GM12875 (cell line): Measurements from ENCODE around the gene CPSF3.

ENCODE experiments used
- H3K4me3 ChIP-seq: one replicate; pipeline ENCODE4 v1.5.1; 2011; ENCODE audit warnings: low read depth, low read length, control low read depth
- CTCF ChIP-seq: IDR thresholded peaks from 2 replicates; pipeline ENCODE4 v1.5.1; 2011; ENCODE audit warnings: low read depth, mild to moderate bottlenecking, control low read depth, inconsistent platforms, low read length, moderate library complexity, borderline replicate concordance; ENCODE audit not compliant: insufficient read depth

Gene CPSF3

GRCh38 chr2:9471206-9471605 is 47.8 kb downstream of the CPSF3 start:
- no peak for TF ChIP-seq CTCF

GRCh38 chr2:9472511-9472910 is 49.1 kb downstream of the CPSF3 start:
- TF ChIP-seq CTCF: no peak
- H3K4me3 ChIP-seq: no peak overlapping the region

More at GRCh38 chr2:9471206-9471605, 47.8 kb downstream of the CPSF3 start:
- H3K4me3 ChIP-seq: no peak overlapping the region

DNA sequence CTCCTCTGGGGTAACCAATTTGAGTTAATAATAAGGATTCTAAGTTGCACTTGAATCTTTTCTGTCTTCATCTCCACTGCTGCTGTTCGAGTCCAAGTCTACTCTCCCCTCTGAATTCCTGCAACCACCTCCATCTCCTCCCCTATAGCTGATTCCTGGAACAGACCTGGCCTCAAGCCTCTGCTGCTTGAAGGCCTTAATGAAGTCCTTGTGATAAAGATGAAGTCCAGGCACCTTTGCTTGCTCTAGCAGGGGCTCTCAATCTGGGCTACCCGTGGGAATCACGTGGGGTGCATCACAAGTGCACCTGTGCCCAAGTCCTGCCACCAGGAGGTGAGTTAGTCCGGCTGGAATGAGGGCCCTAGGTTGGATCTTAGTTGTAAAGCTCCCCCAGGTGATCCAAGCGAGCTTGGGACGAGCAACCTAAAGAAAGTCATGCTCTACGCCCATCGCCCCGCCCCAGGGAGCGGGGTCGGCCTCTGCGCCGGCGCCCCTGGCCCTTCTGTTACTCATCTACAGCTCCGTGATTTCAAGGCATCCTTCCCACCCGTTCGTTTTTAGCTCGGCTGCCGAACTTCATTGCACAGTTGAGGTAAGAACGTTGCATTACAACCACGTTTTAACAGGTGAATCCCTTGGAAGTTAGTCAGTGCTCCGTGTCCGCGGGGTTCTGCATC is 50.0 kb downstream of the CPSF3 start:
- TF ChIP-seq CTCF: peak; percentile 33; the same call in 1 of the 2 replicates

DNA sequence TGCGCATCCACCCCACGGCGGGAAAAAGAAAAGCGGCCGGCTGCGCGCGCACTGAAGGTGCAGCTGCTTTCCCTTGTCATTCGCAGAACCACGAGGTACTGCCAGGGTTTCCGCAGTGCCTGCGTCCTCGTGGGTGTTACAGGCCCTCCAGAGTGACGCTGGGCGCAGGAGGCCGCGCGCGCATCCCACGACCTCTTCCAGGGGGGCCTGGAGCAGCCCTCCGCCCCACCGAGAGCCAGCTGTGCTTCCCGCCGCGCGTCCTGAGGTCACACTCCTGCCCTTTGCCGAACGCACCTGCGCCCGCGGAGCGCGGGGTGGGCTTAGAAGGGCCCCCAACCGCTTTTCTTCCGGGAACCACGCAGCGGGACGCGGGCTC is 50.5 kb downstream of the CPSF3 start:
- no peak for TF ChIP-seq CTCF
- H3K4me3 ChIP-seq: peak overlapping the region; percentile 82

More for the DNA sequence above, 50.0 kb downstream of the CPSF3 start:
- H3K4me3 ChIP-seq: peak overlapping the region; percentile 82

GRCh38 chr2:9474361-9475057 is 51.1 kb downstream of the CPSF3 start, which contains the start of gene IAH1:
Gene IAH1 (plus strand): TSS chr2:9474551. CDS start chr2:9474567, 16 bp downstream.
- H3K4me3 ChIP-seq: peak within 1 kb of the TSS; percentile 82
- no peak for TF ChIP-seq CTCF

DNA sequence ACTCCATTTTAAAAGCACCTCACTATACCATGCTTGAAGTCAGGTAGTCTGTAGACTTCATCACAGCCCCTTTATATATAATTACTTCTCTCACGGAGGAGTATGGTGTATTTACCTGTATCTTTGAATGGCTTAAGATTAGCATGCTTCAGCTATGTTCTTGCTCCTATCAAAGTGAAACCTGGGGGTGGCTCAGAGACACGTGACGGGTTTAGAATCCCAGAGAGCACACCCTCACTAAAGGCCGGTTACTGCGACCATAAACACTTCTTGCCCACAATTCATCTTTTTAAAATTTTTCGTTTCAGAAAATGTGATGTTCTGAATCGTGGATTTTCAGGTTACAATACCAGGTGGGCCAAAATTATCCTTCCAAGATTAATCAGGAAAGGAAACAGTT is 54.5 kb downstream of the CPSF3 start:
- H3K4me3 ChIP-seq: no peak overlapping the region
- no peak for TF ChIP-seq CTCF

DNA sequence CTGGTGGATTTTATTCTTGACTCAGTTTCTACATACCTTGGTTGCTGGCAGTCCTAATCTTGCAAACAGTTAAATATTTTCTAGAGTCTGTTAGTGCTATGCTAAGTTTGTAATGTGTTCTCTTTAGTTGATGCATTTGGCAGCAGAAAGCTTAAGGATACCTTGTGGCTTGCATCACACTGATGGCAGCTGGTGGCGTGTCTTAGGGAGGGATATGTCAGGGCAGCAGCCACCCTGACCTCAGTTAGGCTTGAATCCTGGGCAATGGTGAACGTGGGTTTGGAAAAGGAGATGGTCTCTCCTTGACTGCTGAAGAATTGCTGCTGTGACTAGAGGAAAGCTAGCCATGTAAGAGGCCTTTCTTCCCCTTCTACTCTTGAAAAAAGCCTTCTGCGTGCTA is 55.1 kb downstream of the CPSF3 start:
- TF ChIP-seq CTCF: no peak

More for the DNA sequence above, 55.1 kb downstream of the CPSF3 start:
- H3K4me3 ChIP-seq: no peak overlapping the region
